HEK293 (cell line): ENCODE data around the gene FGB.

Experiments
- CTCF ChIA-PET: fragments of 350-600 bp; formaldehyde crosslinking; extraction: SDS; loops from one replicate; lab custom pipeline; 2021; ENCODE audit warnings: antibody characterized with exemption; lab: Yijun Ruan, JAX
- POLR2A ChIA-PET: fragments of 300-600 bp; formaldehyde crosslinking; extraction: SDS; loops from one replicate; lab custom pipeline; 2020; ENCODE audit warnings: antibody characterized with exemption, inconsistent platforms; lab: Yijun Ruan, JAX
- H3K27ac ChIP-seq: fragments of 200-500 bp; sonication (Bioruptor generic); 2 replicates; pipeline ENCODE4 v1.5.1; 2014; ENCODE audit warnings: low read depth, low read length, control low read depth, inconsistent platforms; ENCODE audit errors: extremely low read depth
- H3K36me3 ChIP-seq, 2 experiments: fragments of 200-500 bp in 1 of 2; sonication (Bioruptor generic) in 1 of 2; 1 replicate in 1 of 2; 2 replicates in 1 of 2; pipeline ENCODE4 v1.5.1; 2014 to 2017; ENCODE audit warnings: inconsistent platforms in 2 of 2, low read length in 2 of 2; ENCODE audit not compliant: control insufficient read depth in 2 of 2, insufficient read depth in 1 of 2
- H3K4me1 ChIP-seq: fragments of 200-500 bp; sonication (Bioruptor generic); 2 replicates; pipeline ENCODE4 v1.5.1; 2014; ENCODE audit warnings: mild to moderate bottlenecking, low read length, inconsistent platforms; ENCODE audit not compliant: control insufficient read depth, insufficient read depth
- H3K4me3 ChIP-seq: 2 replicates; pipeline ENCODE4 v1.5.1; 2011; ENCODE audit warnings: low read depth, mild to moderate bottlenecking, control low read depth, low read length, moderate library complexity
- H3K9me3 ChIP-seq: fragments of 200-500 bp; sonication (Bioruptor generic); 2 replicates; pipeline ENCODE4 v1.5.1; 2014; ENCODE audit warnings: low read depth, low read length, inconsistent platforms; ENCODE audit not compliant: control insufficient read depth, insufficient read depth
- GFI1B ChIP-seq: fragments of 450-650 bp; formaldehyde crosslinking; IDR thresholded peaks from 2 replicates; pipeline ENCODE4 v1.5.1; 2016; ENCODE audit warnings: missing biosample characterization, missing genetic modification characterization
- KLF7 ChIP-seq: fragments of 450-650 bp; formaldehyde crosslinking; IDR thresholded peaks from 2 replicates; pipeline ENCODE4 v1.5.1; 2016; ENCODE audit warnings: missing biosample characterization, missing genetic modification characterization, borderline replicate concordance
- KLF9 ChIP-seq: fragments of 450-650 bp; formaldehyde crosslinking; IDR thresholded peaks from 2 replicates; pipeline ENCODE4 v1.5.1; 2016; ENCODE audit warnings: missing biosample characterization, missing genetic modification characterization, low read depth
- OSR2 ChIP-seq: fragments of 450-650 bp; formaldehyde crosslinking; IDR thresholded peaks from 2 replicates; pipeline ENCODE4 v1.5.1; 2016; ENCODE audit warnings: missing biosample characterization, missing genetic modification characterization
- ZNF112 ChIP-seq: fragments of 450-650 bp; formaldehyde crosslinking; IDR thresholded peaks from 2 replicates; pipeline ENCODE4 v1.5.0; 2017; ENCODE audit warnings: missing biosample characterization, missing genetic modification characterization
- ZNF146 ChIP-seq: fragments of 450-650 bp; formaldehyde crosslinking; IDR thresholded peaks from 2 replicates; pipeline ENCODE4 v1.5.1; 2016; ENCODE audit warnings: missing biosample characterization, missing genetic modification characterization
- ZNF24 ChIP-seq: fragments of 450-650 bp; formaldehyde crosslinking; IDR thresholded peaks from 2 replicates; pipeline ENCODE4 v1.5.1; 2016; ENCODE audit warnings: missing biosample characterization, missing genetic modification characterization
- ZNF513 ChIP-seq: fragments of 450-650 bp; IDR thresholded peaks from 2 replicates; pipeline ENCODE4 v1.5.1; 2018; ENCODE audit warnings: missing biosample characterization, missing genetic modification characterization
- ZNF530 ChIP-seq: fragments of 450-650 bp; formaldehyde crosslinking; IDR thresholded peaks from 2 replicates; pipeline ENCODE4 v1.5.1; 2016; ENCODE audit warnings: low read depth, missing biosample characterization, missing genetic modification characterization
- ZNF677 ChIP-seq: fragments of 450-650 bp; IDR thresholded peaks from 2 replicates; pipeline ENCODE4 v1.5.0; 2018; ENCODE audit warnings: missing biosample characterization, mild to moderate bottlenecking, missing genetic modification characterization, moderate library complexity
- ZNF768 ChIP-seq: fragments of 450-650 bp; formaldehyde crosslinking; IDR thresholded peaks from 2 replicates; pipeline ENCODE4 v1.5.1; 2018; ENCODE audit warnings: missing biosample characterization, mild to moderate bottlenecking, missing genetic modification characterization
- TF ChIP-seq, protein P1 (sequence below): fragments of 450-650 bp; formaldehyde crosslinking; IDR thresholded peaks from 2 replicates; pipeline ENCODE4 v1.5.1; 2017; ENCODE audit warnings: missing biosample characterization, missing genetic modification characterization
- TF ChIP-seq, protein P2 (sequence below): fragments of 450-650 bp; formaldehyde crosslinking; IDR thresholded peaks from 2 replicates; pipeline ENCODE4 v1.5.1; 2016; ENCODE audit warnings: missing biosample characterization, missing genetic modification characterization

The FGB gene

DNA sequence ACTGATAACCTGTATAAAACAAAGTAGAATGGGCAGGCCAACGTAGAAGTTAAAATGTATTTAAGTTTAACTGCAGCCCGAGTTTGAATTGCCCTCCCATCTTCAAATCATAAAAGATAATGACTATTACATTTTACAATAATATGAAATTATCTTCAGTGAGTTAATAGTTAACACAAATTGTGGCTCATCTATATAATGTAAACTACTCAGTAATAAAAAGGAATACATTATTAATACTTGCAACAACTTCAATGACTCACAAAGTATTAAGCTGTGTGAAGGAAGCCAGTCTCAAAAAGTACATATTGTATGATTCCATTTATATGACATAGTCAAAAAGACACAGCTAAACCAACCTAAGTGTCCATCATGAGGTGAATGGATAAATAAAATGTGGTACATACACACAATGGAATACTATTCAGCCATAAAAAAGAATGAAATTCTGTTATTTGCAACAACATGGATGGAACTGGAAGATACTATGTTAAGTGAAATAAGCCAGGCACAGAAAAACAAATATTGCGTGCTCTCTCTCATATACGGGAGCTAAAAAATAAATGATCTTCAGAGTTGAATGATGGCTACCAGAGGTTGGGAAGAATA is 20.4 kb upstream of the FGB start:
- peaks cover 52 to 96% of the 10 kb centered on the region in 2 experiments for H3K36me3 ChIP-seq

DNA sequence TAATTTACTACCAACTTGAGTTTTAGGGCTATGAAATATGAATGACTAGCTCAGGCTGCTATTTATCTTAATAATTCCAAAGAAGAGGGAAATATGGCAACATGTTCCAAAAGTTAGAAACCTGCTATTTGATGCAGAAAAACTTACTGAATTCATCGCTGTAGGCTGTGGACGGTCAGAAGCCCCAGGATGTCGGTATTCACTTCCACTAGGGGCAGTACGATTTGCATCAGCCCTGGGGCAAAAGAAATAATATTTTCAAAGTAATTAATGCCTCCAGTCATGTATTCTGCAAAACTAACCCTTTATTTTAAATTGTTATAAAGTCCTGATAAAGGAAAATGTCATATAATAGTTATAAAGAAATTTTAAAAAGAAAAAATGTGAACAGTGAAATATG is 17.1 kb upstream of the FGB start:
- ChIA-PET CTCF (interaction anchor here (0.7 to 2.2 kb wide), 3 partner anchors 8 to 129 kb away, joined by 3 to 5 read pairs (median 5); no protein-coding TSS in a partner anchor), POLR2A (no interaction called here)
- Histone ChIP-seq H3K4me3 (no peak overlapping the region), H3K36me3 (peaks cover 39 to 78% of the 10 kb centered on the region in 2 experiments), H3K27ac (no peak overlapping the region), H3K4me1 (peaks cover 2% of the 10 kb centered on the region), H3K9me3 (no peaks in the 10 kb centered on the region)
- TF ChIP-seq GFI1B, result no peak
- no peak for TF ChIP-seq OSR2
- TF ChIP-seq ZNF513 (tag by site-specific recombination), result no peak
- TF ChIP-seq KLF9, result no peak
- TF ChIP-seq, protein P1, sequence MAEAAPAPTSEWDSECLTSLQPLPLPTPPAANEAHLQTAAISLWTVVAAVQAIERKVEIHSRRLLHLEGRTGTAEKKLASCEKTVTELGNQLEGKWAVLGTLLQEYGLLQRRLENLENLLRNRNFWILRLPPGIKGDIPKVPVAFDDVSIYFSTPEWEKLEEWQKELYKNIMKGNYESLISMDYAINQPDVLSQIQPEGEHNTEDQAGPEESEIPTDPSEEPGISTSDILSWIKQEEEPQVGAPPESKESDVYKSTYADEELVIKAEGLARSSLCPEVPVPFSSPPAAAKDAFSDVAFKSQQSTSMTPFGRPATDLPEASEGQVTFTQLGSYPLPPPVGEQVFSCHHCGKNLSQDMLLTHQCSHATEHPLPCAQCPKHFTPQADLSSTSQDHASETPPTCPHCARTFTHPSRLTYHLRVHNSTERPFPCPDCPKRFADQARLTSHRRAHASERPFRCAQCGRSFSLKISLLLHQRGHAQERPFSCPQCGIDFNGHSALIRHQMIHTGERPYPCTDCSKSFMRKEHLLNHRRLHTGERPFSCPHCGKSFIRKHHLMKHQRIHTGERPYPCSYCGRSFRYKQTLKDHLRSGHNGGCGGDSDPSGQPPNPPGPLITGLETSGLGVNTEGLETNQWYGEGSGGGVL, result no peak
- no peak for TF ChIP-seq ZNF530 (tag by site-specific recombination)
- no peak for TF ChIP-seq ZNF677 (tag by site-specific recombination)
- TF ChIP-seq ZNF24 (tag by site-specific recombination), result no peak
- TF ChIP-seq, protein P2, sequence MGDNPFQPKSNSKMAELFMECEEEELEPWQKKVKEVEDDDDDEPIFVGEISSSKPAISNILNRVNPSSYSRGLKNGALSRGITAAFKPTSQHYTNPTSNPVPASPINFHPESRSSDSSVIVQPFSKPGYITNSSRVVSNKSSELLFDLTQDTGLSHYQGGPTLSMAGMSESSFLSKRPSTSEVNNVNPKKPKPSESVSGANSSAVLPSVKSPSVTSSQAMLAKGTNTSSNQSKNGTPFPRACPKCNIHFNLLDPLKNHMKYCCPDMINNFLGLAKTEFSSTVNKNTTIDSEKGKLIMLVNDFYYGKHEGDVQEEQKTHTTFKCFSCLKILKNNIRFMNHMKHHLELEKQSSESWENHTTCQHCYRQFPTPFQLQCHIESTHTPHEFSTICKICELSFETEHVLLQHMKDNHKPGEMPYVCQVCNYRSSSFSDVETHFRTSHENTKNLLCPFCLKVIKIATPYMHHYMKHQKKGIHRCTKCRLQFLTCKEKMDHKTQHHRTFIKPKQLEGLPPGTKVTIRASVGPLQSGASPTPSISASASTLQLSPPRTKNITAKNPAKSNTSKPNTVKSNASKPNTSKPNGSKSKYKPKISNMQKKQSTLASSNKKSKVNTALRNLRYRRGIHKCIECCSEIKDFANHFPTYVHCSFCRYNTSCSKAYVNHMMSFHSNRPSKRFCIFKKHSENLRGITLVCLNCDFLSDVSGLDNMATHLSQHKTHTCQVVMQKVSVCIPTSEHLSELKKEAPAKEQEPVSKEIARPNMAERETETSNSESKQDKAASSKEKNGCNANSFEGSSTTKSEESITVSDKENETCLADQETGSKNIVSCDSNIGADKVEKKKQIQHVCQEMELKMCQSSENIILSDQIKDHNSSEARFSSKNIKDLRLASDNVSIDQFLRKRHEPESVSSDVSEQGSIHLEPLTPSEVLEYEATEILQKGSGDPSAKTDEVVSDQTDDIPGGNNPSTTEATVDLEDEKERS, result no peak
- TF ChIP-seq ZNF768 (tag by site-specific recombination), result no peak
- no peak for TF ChIP-seq KLF7 (tag by site-specific recombination)

More for the DNA sequence above, 20.4 kb upstream of the FGB start:
- POLR2A ChIA-PET, result no interaction called here
- TF ChIP-seq ZNF112 (tag by site-specific recombination), result no peak
- TF ChIP-seq ZNF146 (tag by site-specific recombination), result peak; percentile 56; the same call in 1 of the 2 replicates
- H3K4me1 ChIP-seq, result no peaks in the 10 kb centered on the region
- CTCF ChIA-PET, result no interaction called here
- no peak overlapping the region for H3K4me3 ChIP-seq
- H3K9me3 ChIP-seq, result no peaks in the 10 kb centered on the region
- H3K27ac ChIP-seq, result no peak overlapping the region
